Fibroblast of lung (primary cell): ENCODE results near the gene UBQLN4. TPM values are rescaled to one million over a fixed set of nuclear protein-coding genes. Genes with fewer than 3 reads are reported as not detected.

Experiments used
- DNase-seq, 2 donors: peaks; one replicate each; pipeline versions ENCODE4 v3.0.0 to v3.0.0-alpha.2; 2010; ENCODE audit warnings: low read depth in 2 of 2
- H2AFZ ChIP-seq: 2 replicates; pipeline ENCODE4 v1.5.1; 2012; ENCODE audit warnings: low read length, control low read depth, inconsistent platforms
- H3K27ac ChIP-seq: 2 replicates; pipeline ENCODE4 v1.5.1; 2011; ENCODE audit warnings: low read length, control low read depth; ENCODE audit not compliant: insufficient read depth
- H3K27me3 ChIP-seq: 2 replicates; pipeline ENCODE4 v1.5.1; 2011; ENCODE audit warnings: mild to moderate bottlenecking, low read length; ENCODE audit not compliant: control insufficient read depth, insufficient read depth
- H3K36me3 ChIP-seq: 2 replicates; pipeline ENCODE4 v1.5.1; 2011; ENCODE audit warnings: low read length; ENCODE audit not compliant: control insufficient read depth, insufficient read depth
- H3K4me1 ChIP-seq: 2 replicates; pipeline ENCODE4 v1.5.1; 2011; ENCODE audit warnings: low read length; ENCODE audit not compliant: control insufficient read depth, insufficient read depth; ENCODE audit errors: extremely low read depth
- H3K4me2 ChIP-seq: 2 replicates; pipeline ENCODE4 v1.5.1; 2011; ENCODE audit warnings: low read length, control low read depth; ENCODE audit not compliant: insufficient read depth; ENCODE audit errors: extremely low read depth
- H3K4me3 ChIP-seq, 4 experiments: fragments of 200-600 bp in 1 of 4; sonication (generic) in 1 of 4; replicated peaks in 1 of 4; 2 replicates each; pipeline ENCODE4 v1.5.1; 2011 to 2016; ENCODE audit warnings: low read length in 4 of 4, low read depth in 3 of 4, mild to moderate bottlenecking in 3 of 4, control low read depth in 2 of 4, inconsistent platforms in 1 of 4, mixed read lengths in 1 of 4; ENCODE audit not compliant: insufficient read depth in 1 of 4; ENCODE audit errors: control extremely low read depth in 1 of 4
- H3K79me2 ChIP-seq: 2 replicates; pipeline ENCODE4 v1.5.1; 2012; ENCODE audit warnings: mild to moderate bottlenecking, low read length, inconsistent platforms; ENCODE audit not compliant: control insufficient read depth, insufficient read depth
- H3K9ac ChIP-seq: 2 replicates; pipeline ENCODE4 v1.5.1; 2011; ENCODE audit warnings: mild to moderate bottlenecking, low read length, control low read depth; ENCODE audit not compliant: insufficient read depth
- H3K9me3 ChIP-seq: 2 replicates; pipeline ENCODE4 v1.5.1; 2012; ENCODE audit warnings: low read depth, low read length; ENCODE audit not compliant: control insufficient read depth, insufficient read depth
- H4K20me1 ChIP-seq: 2 replicates; pipeline ENCODE4 v1.5.1; 2011; ENCODE audit warnings: low read length; ENCODE audit not compliant: control insufficient read depth, insufficient read depth; ENCODE audit errors: extremely low read depth
- CTCF ChIP-seq, 2 donors: IDR thresholded peaks in 1 of 2; conservative IDR thresholded peaks in 1 of 2; 1 replicate in 1 of 2; 2 replicates in 1 of 2; pipeline ENCODE4 v1.5.1; 2011 to 2012; ENCODE audit warnings: low read length in 2 of 2, control low read depth in 1 of 2, inconsistent platforms in 1 of 2, low read depth in 1 of 2, mild to moderate bottlenecking in 1 of 2
- EZH2 ChIP-seq: IDR thresholded peaks from 2 replicates; pipeline ENCODE4 v1.5.1; 2012; ENCODE audit warnings: low read length, control low read depth, mild to moderate bottlenecking; ENCODE audit errors: missing control alignments
- polyA minus RNA-seq: library from RNA; depleted of rRNA, polyadenylated mRNA; stranded (reverse); fragments of >200 nt; gene quantifications from 2 replicates; pipeline ENCODE4 v1.2.3, GENCODE V29; 2011; ENCODE audit warnings: low replicate concordance
- polyA plus RNA-seq, 2 donors: library from polyadenylated mRNA; depleted of rRNA in 1 of 2; stranded (reverse) in 1 of 2; unstranded in 1 of 2; fragments of >200 nt; gene quantifications; 2 replicates each; pipeline ENCODE4 v1.2.1, GENCODE V29; 2011 to 2012; ENCODE audit warnings: missing spikeins in 1 of 2
- total RNA-seq: library from RNA; depleted of rRNA; stranded (reverse); fragments of >200 nt; gene quantifications from 2 replicates; pipeline ENCODE4 v1.2.1, GENCODE V29; 2014

The UBQLN4 gene
- total RNA-seq (8.7 and 11.1 TPM in 2 replicates), polyA plus RNA-seq (12.5 and 26.0 TPM in 2 replicates), polyA minus RNA-seq (26.8 and 49.7 TPM in 2 replicates)
- 12.7 and 23.8 TPM in 2 replicates for polyA plus RNA-seq (2012)

GRCh38 chr1:156053768-156054499 lies at the start of gene UBQLN4:
UBQLN4 (minus strand) TSS chr1:156053798; CDS start chr1:156053701, 97 bp downstream.
- no peaks in the 10 kb centered on the region for H3K27me3 ChIP-seq
- peak within 1 kb of the TSS; percentile 82 to 98 (median 90) for H3K4me3 ChIP-seq
- peaks cover 14% of the 10 kb centered on the region for H3K79me2 ChIP-seq
- H3K9ac ChIP-seq: peak within 1 kb of the TSS; percentile 69
- TF ChIP-seq EZH2: no peak
- TF ChIP-seq CTCF (conservative IDR thresholded peaks at IDR 0.05 in 1 of 2, IDR thresholded peaks at IDR 0.05 in 1 of 2; ENCODE audit: low read depth in 1 of 2, low read length in 2 of 2): peak; percentile 15 to 25
- peak; percentile 82 to 87 for DNase-seq
- H3K36me3 ChIP-seq: peaks cover 3% of the 10 kb centered on the region
- peak within 1 kb of the TSS; percentile 100 for H3K4me2 ChIP-seq
- H3K4me1 ChIP-seq: peaks cover 7% of the 10 kb centered on the region
- no peaks in the 10 kb centered on the region for H3K9me3 ChIP-seq
- peak within 1 kb of the TSS; percentile 89 for H3K27ac ChIP-seq
- peak within 1 kb of the TSS; percentile 49 for H2AFZ ChIP-seq
- no peaks in the 10 kb centered on the region for H4K20me1 ChIP-seq

- H3K79me2 ChIP-seq: peaks cover 7% of the 10 kb centered on the region
- H3K27ac ChIP-seq: peak overlapping the region; percentile 99
- H2AFZ ChIP-seq: peak overlapping the region; percentile 24
- H3K27me3 ChIP-seq: no peaks in the 10 kb centered on the region
- DNase-seq: peak; percentile 51 to 70
- peak overlapping the region; percentile 91 for H3K4me2 ChIP-seq
- no peaks in the 10 kb centered on the region for H3K9me3 ChIP-seq
- H3K4me1 ChIP-seq: peaks cover 45% of the 10 kb centered on the region
- no peaks in the 10 kb centered on the region for H3K36me3 ChIP-seq
- H3K9ac ChIP-seq: peak overlapping the region; percentile 80
- TF ChIP-seq EZH2: no peak
- TF ChIP-seq CTCF (conservative IDR thresholded peaks at IDR 0.05 in 1 of 2, IDR thresholded peaks at IDR 0.05 in 1 of 2; ENCODE audit: low read depth in 1 of 2, low read length in 2 of 2): no peak
- H4K20me1 ChIP-seq: no peaks in the 10 kb centered on the region
- peak overlapping the region in 2 of 4 experiments; percentile 6 to 48 for H3K4me3 ChIP-seq
Observed at GRCh38 chr1:156102633-156103511, 49.3 kb upstream of the UBQLN4 start.

GRCh38 chr1:156101880-156102279 lies 48.3 kb upstream of the UBQLN4 start:
- Histone ChIP-seq H3K36me3 (no peaks in the 10 kb centered on the region), H3K27ac (peak overlapping the region; percentile 99), H3K4me2 (no peak overlapping the region), H3K9ac (no peak overlapping the region), H3K4me1 (peaks cover 45% of the 10 kb centered on the region), H4K20me1 (no peaks in the 10 kb centered on the region), H3K4me3 (no peak overlapping the region), H3K27me3 (no peaks in the 10 kb centered on the region), H3K9me3 (no peaks in the 10 kb centered on the region), H2AFZ (no peak overlapping the region), H3K79me2 (peaks cover 7% of the 10 kb centered on the region)
- no peak for DNase-seq
- TF ChIP-seq CTCF (conservative IDR thresholded peaks at IDR 0.05 in 1 of 2, IDR thresholded peaks at IDR 0.05 in 1 of 2; ENCODE audit: low read depth in 1 of 2, low read length in 2 of 2): no peak
